ENCODE measurements around the gene TTC7B.

TTC7B gene

DNA sequence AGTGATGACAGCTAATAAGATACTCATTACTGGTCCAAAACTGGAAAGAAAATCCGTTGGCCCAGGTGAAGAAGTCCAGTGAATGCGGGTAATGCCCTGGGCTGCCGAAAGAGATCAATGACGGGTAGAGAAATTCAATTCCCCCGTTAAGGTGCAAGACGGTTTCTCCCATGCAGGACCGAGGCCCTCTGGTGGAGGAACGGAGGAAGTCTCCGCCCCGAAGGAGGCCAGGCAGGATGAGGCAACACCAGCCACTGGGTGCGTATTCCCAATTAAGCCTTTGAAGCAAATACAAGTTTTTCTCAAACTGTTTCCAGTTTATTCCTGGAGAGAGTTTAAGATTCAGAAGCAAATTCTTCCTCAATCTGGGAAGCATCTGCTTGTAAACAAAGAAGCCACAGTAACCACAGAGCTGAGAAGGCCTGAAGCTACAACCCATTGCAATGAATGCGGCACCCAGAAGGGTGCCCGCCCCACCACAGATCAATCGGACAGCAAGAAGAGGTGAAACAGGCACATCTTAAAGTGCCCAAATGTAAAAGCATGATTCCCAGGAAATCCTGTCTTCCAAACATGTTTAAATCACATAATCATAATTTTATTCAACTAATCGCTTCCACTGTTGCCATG lies 118.5 kb downstream of the TTC7B start:
- H3F3A ChIP-seq (ENCODE audit: insufficient read depth) = no peaks in the 10 kb centered on the region
- H3K36me3 ChIP-seq (ENCODE audit: low read length) = no peaks in the 10 kb centered on the region
- no peaks in the 10 kb centered on the region for H3K79me2 ChIP-seq (ENCODE audit: insufficient read depth, low read length)
- no peak overlapping the region for H3K4me3 ChIP-seq (ENCODE audit: insufficient read depth, low read length, poor library complexity, severe bottlenecking)
- H3K4me2 ChIP-seq (ENCODE audit: low read depth, low read length, poor library complexity, severe bottlenecking) = no peak overlapping the region
- H4K20me1 ChIP-seq (ENCODE audit: low read depth, low read length) = no peaks in the 10 kb centered on the region
- H3K9ac ChIP-seq (ENCODE audit: low read length) = no peak overlapping the region
- no peaks in the 10 kb centered on the region for H3K9me2 ChIP-seq (replicated peaks; ENCODE audit: insufficient read depth, low read length)
- no peak overlapping the region for H3K27ac ChIP-seq (ENCODE audit: low read depth, low read length)
- H3K27me3 ChIP-seq (ENCODE audit: low read length) = no peaks in the 10 kb centered on the region
- no peaks in the 10 kb centered on the region for H3K9me3 ChIP-seq (ENCODE audit: insufficient read depth, low read length)
- H2AFZ ChIP-seq (ENCODE audit: low read depth, low read length, severe bottlenecking) = peak overlapping the region; percentile 44
- no peak for TF ChIP-seq EZH2phosphoT487 (conservative IDR thresholded peaks at IDR 0.05; ENCODE audit: low read length)
- TF ChIP-seq, protein P1, sequence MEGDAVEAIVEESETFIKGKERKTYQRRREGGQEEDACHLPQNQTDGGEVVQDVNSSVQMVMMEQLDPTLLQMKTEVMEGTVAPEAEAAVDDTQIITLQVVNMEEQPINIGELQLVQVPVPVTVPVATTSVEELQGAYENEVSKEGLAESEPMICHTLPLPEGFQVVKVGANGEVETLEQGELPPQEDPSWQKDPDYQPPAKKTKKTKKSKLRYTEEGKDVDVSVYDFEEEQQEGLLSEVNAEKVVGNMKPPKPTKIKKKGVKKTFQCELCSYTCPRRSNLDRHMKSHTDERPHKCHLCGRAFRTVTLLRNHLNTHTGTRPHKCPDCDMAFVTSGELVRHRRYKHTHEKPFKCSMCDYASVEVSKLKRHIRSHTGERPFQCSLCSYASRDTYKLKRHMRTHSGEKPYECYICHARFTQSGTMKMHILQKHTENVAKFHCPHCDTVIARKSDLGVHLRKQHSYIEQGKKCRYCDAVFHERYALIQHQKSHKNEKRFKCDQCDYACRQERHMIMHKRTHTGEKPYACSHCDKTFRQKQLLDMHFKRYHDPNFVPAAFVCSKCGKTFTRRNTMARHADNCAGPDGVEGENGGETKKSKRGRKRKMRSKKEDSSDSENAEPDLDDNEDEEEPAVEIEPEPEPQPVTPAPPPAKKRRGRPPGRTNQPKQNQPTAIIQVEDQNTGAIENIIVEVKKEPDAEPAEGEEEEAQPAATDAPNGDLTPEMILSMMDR (IDR thresholded peaks at IDR 0.05; ENCODE audit: insufficient read depth, low read length, poor library complexity, severe bottlenecking) = peak; percentile 75

DNA sequence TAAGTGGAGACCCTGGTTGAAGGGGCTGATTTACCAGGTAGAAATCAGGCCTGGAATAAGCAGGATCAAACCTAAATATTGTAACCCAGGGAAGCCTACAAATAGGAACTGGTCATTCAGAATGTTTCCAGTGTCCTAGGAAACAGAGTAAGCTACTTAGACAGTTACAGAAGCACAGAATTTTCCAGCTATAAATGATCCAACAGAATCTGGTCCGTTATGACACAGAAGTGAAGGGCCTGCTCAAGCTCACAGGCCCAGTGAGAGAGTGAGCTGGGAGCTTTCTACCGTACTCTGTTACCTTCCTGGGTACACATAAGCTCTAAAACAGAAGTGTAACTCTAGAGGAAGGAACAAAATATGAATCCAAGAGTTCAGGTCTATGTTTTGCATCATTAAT lies 119.1 kb downstream of the TTC7B start:
- no peaks in the 10 kb centered on the region for H3K9me3 ChIP-seq (ENCODE audit: insufficient read depth, low read length)

DNA sequence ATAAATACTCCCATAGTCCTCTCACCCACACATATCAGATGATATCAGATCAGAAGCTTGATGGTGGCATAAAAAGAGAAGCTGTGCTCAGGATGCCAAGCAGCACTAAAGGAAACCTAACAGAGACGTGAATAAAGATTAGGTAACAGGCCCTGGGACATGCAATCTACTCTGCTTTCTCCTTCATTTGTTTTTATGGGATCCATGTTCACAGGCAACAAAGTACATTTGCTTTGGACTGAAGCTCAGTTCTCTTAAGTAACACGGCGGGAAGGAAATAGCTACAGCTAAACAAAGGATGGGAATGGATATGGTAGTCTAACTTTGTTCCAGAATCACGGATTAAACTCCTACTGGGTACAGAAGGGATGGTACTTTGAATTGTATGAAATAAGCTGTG lies 119.5 kb downstream of the TTC7B start:
- Histone ChIP-seq H3K4me3 (ENCODE audit: insufficient read depth, low read length, poor library complexity, severe bottlenecking) (no peak overlapping the region), H3K27ac (ENCODE audit: low read depth, low read length) (no peak overlapping the region), H3K79me2 (ENCODE audit: insufficient read depth, low read length) (no peaks in the 10 kb centered on the region), H2AFZ (ENCODE audit: low read depth, low read length, severe bottlenecking) (no peak overlapping the region), H3K27me3 (ENCODE audit: low read length) (no peaks in the 10 kb centered on the region), H3K36me3 (ENCODE audit: low read length) (no peaks in the 10 kb centered on the region), H3K9ac (ENCODE audit: low read length) (no peak overlapping the region), H3K9me2 (replicated peaks; ENCODE audit: insufficient read depth, low read length) (no peaks in the 10 kb centered on the region), H3F3A (ENCODE audit: insufficient read depth) (no peaks in the 10 kb centered on the region), H4K20me1 (ENCODE audit: low read depth, low read length) (no peaks in the 10 kb centered on the region), H3K4me2 (ENCODE audit: low read depth, low read length, poor library complexity, severe bottlenecking) (no peak overlapping the region), H3K9me3 (ENCODE audit: insufficient read depth, low read length) (no peaks in the 10 kb centered on the region)
- TF ChIP-seq, protein P1 (IDR thresholded peaks at IDR 0.05; ENCODE audit: insufficient read depth, low read length, poor library complexity, severe bottlenecking) = no peak
- no peak for TF ChIP-seq EZH2phosphoT487 (conservative IDR thresholded peaks at IDR 0.05; ENCODE audit: low read length)

More for the DNA sequence above, 119.1 kb downstream of the TTC7B start:
- no peak for TF ChIP-seq EZH2phosphoT487 (conservative IDR thresholded peaks at IDR 0.05; ENCODE audit: low read length)
- TF ChIP-seq, protein P1 (IDR thresholded peaks at IDR 0.05; ENCODE audit: insufficient read depth, low read length, poor library complexity, severe bottlenecking) = no peak
- Histone ChIP-seq H3K79me2 (ENCODE audit: insufficient read depth, low read length) (no peaks in the 10 kb centered on the region), H3K4me3 (ENCODE audit: insufficient read depth, low read length, poor library complexity, severe bottlenecking) (no peak overlapping the region), H3K9ac (ENCODE audit: low read length) (no peak overlapping the region), H3K4me2 (ENCODE audit: low read depth, low read length, poor library complexity, severe bottlenecking) (no peak overlapping the region), H3K9me2 (replicated peaks; ENCODE audit: insufficient read depth, low read length) (no peaks in the 10 kb centered on the region), H3K27me3 (ENCODE audit: low read length) (no peaks in the 10 kb centered on the region), H3K36me3 (ENCODE audit: low read length) (no peaks in the 10 kb centered on the region), H3F3A (ENCODE audit: insufficient read depth) (no peaks in the 10 kb centered on the region), H2AFZ (ENCODE audit: low read depth, low read length, severe bottlenecking) (peak overlapping the region; percentile 44), H4K20me1 (ENCODE audit: low read depth, low read length) (no peaks in the 10 kb centered on the region), H3K27ac (ENCODE audit: low read depth, low read length) (no peak overlapping the region)

Measured in SU-DHL-6 (cell line).